GM19035 (cell line): Measurements from ENCODE around the gene CCDC30.

Experiments used
- ATAC-seq: cut with Tn5 transposase; IDR thresholded peaks from one replicate; pipeline ENCODE4 v1.9.1; 2021; ENCODE audit not compliant: unreplicated experiment

CCDC30 gene

GRCh38 chr1:42646056-42646455 lies 183.0 kb downstream of the CCDC30 start:
- ATAC-seq = no peak

- ATAC-seq = no peak
These were observed 194.1 kb downstream of the CCDC30 start for GRCh38 chr1:42657201-42657600.

DNA sequence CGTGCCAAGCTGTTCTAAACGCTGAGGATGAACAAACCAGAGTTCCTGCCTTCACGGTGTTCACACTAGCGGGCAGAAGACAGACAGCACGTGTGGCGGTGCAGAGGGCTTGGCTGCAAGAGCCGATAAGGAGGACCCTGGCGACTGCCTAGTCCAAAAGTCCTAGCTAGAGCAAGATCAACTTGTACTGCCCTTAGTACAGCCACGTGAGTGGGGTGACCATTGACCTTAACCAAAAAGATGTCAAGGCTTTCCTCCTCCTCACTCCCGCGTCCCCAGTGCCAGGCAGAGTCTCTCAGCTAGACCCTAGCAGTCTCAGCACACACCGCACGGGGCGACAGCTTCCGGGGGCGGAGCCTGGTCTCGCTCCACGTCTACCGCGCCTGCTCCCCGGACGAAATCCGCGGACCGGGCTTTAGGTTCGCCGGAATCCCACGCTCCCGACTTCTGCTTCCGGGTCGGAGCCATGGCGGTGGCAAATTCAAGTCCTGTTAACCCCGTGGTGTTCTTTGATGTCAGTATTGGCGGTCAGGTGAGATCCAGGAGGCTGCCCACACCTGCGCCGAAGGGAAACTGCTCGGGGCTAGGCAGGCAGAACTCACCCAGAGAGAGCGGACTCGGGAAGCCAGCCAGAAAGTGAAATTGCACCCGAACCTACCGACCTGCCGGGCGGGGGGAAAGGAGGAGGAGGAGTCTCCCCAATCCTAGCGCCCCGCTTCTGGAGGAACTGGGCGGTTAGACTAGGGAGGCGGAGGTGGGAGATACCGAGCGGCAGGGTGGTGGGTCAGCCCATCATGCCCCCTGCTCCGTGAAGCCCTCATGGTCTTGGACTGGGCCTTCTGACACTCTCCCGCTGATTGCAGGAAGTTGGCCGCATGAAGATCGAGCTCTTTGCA lies 195.1 kb downstream of the CCDC30 start, which contains the start of gene PPIH:
TSS of gene PPIH (plus strand) at position 443 of the 896 bp plus-strand sequence. CDS start at position 467, 24 bp downstream.
- peak; percentile 98 for ATAC-seq

GRCh38 chr1:42658877-42659337 lies 195.8 kb downstream of the CCDC30 start:
- no peak for ATAC-seq

GRCh38 chr1:42660907-42661500 lies 197.9 kb downstream of the CCDC30 start:
- no peak for ATAC-seq

DNA sequence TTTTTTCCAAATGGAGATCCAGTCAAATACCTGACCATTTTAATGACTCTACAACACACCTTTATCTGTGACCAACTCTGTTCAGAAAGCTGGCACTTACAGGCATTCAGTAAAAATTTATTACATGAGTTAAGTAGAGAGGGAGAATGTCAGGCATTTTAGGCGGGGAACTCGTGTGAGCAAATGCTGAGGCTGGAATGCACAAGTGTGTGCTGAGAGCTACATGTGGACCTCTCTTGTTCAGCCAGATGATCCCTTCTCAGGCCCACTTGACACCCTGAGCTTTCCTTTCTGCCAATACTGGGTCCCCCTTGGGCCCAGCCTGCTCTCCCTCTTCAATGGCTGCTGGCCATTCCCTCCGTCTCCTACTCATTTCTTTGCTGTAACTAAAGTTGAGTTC lies 206.8 kb downstream of the CCDC30 start:
- ATAC-seq = no peak

GRCh38 chr1:42670425-42670824 lies 207.3 kb downstream of the CCDC30 start:
- ATAC-seq = no peak

DNA sequence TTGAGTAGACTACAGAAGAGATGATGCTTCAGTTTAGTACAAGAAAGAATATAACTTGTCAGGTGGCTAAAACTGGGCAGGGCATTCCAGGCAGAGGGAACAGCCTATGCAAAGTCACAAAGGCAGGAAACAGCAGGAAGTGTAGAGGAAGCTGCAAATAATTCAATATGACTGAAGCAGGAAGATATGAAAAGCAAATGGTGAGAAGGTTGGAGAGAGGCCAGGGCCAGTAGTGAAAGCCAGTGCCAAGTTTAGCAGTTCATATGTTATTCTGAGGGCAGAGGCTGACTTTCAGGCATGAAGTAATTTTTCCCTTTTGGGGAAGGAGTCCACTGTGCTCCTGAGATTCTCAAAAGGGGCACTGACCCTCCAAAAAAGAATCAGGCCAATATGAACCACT lies 211.1 kb downstream of the CCDC30 start:
- no peak for ATAC-seq

DNA sequence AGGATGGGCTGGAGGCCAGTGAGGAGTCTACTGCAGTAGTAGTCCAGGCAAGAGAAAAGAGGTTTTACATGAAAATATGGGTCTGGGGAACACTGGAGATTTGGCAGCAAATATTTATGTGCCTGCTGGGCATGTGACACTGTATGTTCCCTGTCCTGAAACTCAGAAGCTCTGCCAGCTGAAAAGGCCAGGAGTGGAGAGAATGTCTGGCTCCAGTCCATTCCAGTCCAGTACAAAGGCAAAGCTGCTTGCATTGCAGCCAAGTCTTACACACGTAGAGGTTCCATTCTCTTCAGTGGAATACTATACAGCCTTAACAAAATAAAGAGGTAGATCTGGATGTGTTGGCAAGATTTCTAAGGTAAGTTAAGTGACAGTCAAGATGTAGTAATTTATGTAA lies 211.6 kb downstream of the CCDC30 start:
- ATAC-seq = no peak

DNA sequence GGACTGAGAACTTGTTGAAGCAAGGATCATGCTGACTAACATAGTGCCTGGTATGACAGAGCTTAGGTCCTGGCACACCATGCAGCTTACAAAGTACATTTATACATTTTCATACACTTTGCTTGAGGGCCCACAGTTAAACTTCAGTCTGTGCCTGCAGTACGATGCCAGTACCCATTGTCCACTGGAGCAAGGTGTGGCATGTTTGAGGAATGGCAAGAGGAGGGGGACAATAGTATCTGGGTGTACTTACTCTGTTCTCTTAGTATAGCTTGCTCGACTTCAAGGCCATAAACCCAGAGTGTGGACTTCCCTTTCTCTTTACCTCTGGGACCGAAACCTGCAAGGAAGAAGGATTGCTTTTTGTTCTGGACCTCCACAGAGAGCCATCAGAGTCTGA lies 212.4 kb downstream of the CCDC30 start:
- no peak for ATAC-seq

DNA sequence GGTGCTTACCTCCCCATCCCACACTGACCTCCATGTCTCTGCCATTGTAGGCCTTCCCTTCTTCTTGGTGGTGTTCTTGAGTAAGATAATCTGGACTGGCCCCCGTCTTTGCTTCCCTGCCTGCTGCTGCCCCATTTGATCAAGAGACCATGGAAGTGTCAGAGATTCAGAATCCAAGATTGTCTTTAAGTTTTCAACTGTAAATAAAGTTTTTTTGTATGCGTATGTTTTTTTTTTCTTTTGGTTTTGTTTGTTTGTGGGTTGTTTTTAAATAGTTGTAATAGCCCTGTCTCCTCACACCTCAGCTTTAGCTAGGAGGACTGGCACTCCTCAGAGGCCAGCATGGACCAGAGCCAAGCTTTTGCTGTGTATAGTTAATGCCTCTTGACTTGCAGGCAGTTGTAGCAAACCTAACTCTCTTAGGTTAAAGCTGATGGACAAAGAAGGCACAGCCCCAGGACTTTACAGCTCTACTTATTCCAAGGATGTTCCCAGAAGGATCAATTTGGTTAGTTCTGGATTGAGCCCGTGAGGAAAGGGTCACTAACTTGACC lies 213.5 kb downstream of the CCDC30 start:
- no peak for ATAC-seq

DNA sequence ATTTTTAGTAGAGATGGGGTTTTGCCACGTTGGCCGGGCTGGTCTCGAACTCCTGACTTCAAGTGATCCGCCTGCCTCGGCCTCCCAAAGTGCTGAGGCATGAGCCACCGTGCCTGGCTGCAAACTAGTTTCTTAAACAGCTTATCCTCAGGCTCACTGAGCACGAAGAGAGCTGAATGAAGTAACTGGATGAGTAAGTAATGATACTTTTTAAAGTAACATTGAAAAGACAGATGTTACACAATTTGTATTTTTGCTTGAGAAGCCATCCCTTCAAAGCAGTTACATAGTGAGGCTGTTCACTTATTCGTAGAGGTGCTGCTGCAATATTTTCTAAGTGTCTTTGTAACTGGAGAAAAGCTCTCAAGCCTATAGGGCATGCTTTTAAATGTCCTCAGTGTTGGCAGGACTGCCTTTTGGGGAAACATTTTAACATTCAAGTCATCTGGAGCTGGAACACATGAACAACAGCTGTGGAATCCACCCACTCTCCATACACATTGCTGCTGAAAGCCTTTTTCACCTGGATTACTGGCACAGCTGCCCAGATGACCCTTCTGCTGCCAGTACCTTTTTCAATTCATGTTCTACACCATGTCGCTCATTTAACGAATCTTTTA lies 216.4 kb downstream of the CCDC30 start:
- ATAC-seq = no peak

DNA sequence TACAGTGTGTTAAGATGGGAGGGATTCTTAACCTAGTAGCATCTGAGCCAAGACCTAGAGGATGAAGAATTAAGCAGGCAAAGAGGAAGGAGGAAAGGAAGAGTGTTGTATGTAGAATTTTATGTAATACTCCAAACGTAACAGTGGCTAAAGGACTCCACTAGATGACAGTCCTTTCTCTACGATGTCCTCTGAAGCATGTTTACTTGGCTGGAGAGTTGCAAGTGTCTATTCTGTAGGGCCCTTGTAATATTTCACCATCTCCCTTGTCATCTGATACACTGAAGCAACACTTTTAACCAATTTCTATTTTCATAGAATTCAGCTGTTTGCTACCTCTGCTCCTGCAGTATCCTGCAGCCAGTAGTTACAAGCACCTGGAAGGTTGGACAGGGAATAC lies 217.0 kb downstream of the CCDC30 start:
- no peak for ATAC-seq

GRCh38 chr1:42680921-42681683 lies 218.0 kb downstream of the CCDC30 start:
- ATAC-seq = no peak

DNA sequence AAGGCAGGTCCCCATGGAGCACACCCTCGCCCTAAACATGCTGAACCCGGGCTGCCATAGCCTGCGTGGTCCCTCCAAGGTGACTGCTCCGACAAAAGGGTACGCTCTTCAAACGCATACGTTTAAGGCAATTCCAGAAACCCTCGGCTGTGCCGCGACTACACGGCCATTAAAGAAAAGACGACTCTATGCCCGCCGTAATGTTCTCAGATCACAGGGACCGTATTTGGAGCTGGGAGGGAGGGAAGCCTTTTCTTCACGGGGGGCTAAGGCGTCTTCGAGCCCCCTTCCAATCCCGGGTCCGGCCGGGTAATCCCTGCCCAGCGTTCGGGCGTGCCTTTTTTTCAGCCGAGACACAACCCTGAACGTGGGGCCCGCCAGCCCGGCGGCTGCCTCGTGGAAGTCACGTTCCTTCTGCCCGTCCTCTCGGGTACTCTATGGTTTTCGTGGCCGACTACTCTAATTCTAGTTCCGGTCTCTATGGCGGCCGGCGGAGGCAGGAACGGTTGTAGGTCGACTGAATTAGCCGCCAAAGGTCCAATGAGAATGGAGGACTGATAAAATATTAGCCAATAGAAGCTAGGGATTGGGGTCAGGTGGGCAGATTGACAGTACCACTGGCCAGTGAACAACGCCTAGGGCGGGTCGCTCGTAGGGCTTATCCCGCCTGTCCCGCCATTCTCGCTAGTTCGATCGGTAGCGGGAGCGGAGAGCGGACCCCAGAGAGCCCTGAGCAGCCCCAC lies 218.8 kb downstream of the CCDC30 start, which contains the start of gene YBX1:
TSS of gene YBX1 (plus strand) at position 678 of the 743 bp plus-strand sequence. CDS start 148 bp downstream, outside the sequence.
- ATAC-seq = peak; percentile 92

GRCh38 chr1:42682484-42682738 lies 219.3 kb downstream of the CCDC30 start:
- peak; percentile 24 for ATAC-seq

GRCh38 chr1:42682739-42683531 lies 219.8 kb downstream of the CCDC30 start:
- peak; percentile 46 for ATAC-seq

GRCh38 chr1:42684139-42684538 lies 221.1 kb downstream of the CCDC30 start:
- ATAC-seq = no peak

DNA sequence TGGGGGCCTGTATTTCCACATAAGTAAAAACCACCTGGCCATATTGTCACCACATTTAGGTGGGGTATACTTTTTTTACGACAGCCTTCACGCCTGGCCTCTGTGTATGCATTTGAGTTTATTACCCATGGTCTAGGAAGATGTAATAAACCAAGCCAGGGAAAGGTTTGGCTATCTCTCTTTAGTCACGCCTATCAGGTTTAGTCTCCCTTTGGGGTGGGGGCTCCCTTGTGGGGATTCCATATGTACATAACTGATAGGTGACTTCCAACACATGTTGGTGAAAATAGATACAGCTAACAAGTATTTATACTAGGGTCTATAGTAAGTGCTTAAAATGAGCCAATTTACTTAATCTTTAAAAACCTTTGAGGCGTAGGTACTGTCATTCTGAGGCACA lies 223.3 kb downstream of the CCDC30 start:
- no peak for ATAC-seq
